ENCODE measurements around the gene PLXNB2.
"Not testable (repeated sequence)": the region's sequence is repeated elsewhere in the genome, so short reads cannot be mapped to it uniquely, and the experiment has no call there.

Gene PLXNB2

DNA sequence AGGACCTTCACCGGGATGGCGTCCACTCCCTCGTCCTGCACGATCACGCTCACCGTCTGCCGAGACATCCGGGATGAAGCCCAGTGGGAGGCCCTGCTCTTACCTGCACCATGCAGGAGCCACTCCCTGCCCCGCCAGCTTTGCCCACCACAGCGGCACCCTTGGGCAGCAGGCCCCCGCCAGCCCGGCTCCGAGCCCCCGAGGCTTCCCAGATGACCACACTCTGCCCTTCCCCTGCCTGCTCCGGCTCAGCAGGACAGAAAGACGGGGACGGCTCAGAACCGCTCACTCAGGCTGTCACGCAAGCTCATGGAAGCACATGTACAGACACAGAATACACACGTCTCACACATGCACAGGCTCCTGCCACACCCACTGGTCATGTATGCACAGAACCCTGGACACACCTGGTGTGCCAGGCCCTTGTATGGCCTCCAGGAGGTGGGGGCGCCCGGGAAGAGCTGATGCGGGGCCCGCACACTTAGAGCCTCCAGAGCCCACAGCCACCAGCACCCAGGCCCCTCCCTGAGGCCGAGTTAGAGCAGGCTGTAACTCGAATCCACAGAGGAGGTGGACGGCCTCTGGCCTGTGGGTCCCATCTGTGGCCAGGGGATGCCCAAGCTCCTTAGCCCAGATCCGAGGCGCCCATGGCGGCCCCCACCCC is 28.4 kb downstream of the PLXNB2 start:
- FAIRE-seq = no peak
- DNase-seq (ENCODE audit: insufficient read length, low spot score) = no peak
- TF ChIP-seq POLR2A (IDR thresholded peaks at IDR 0.05; ENCODE audit: low read depth, low read length) = no peak
- TF ChIP-seq POLR2AphosphoS5 (IDR thresholded peaks at IDR 0.05; ENCODE audit: low read depth, low read length) = no peak
- TF ChIP-seq TAF1 (IDR thresholded peaks at IDR 0.05; ENCODE audit: low read depth, low read length) = no peak
- no peak for TF ChIP-seq POU2F2 (IDR thresholded peaks at IDR 0.05; ENCODE audit: low read depth, low read length)
- TF ChIP-seq PAX5 (IDR thresholded peaks at IDR 0.05; ENCODE audit: insufficient read depth, low read length, severe bottlenecking) = no peak
- TF ChIP-seq SPI1 (IDR thresholded peaks at IDR 0.05; ENCODE audit: low read depth, low read length) = no peak

DNA sequence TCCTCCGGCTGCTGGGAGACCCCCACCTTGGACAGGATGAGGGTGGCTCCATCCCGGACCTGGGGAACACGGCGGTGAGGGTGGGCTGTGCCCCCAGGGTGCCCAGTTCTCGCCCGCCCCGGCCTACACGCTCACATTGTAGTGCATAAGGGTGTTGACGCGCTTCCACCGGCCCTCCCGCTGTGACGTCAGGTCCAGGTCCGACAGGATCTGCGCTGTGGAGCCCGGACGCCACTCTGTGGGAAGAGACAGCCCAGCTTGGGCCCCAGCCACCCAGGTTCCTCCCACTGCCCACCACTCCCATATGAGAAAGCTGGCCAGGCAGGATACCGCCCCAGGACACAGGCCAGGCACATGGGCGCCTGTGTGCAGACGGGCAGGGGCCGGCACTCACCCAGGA is 29.0 kb downstream of the PLXNB2 start:
- no peak for TF ChIP-seq TAF1 (IDR thresholded peaks at IDR 0.05; ENCODE audit: low read depth, low read length)
- DNase-seq (ENCODE audit: insufficient read length, low spot score) (no peak), FAIRE-seq (no peak)

DNA sequence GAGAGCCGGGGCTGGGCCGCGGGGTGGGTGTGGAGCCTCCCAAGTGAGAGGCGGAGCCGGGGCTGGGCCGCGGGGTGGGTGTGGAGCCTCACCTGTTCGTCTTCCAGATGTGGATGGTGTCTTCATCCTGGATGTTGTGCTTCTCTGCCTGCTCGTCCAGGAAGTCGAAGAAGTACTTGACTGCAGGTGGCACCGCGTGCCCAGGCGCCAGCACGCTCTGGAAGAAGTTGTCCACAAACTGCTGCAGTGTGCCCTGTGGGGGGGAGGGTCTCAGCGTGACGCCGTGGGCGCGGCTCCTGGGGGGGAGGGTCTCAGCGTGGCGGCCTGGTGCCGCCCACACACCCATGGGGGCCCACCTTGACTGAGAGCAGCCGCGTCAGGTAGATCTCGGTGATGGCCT is 29.7 kb downstream of the PLXNB2 start:
- FAIRE-seq = no peak

GRCh38 chr22:50276143-50276542 is 31.3 kb downstream of the PLXNB2 start:
- FAIRE-seq (peak; percentile 100), DNase-seq (ENCODE audit: insufficient read length, low spot score) (peak; percentile 89)
- TF ChIP-seq POU2F2 (IDR thresholded peaks at IDR 0.05; ENCODE audit: low read depth, low read length) (no peak), SPI1 (IDR thresholded peaks at IDR 0.05; ENCODE audit: low read depth, low read length) (no peak), POLR2AphosphoS5 (IDR thresholded peaks at IDR 0.05; ENCODE audit: low read depth, low read length) (no peak), TAF1 (IDR thresholded peaks at IDR 0.05; ENCODE audit: low read depth, low read length) (no peak), POLR2A (IDR thresholded peaks at IDR 0.05; ENCODE audit: low read depth, low read length) (no peak), PAX5 (IDR thresholded peaks at IDR 0.05; ENCODE audit: insufficient read depth, low read length, severe bottlenecking) (no peak)

More for the DNA sequence above, 29.7 kb downstream of the PLXNB2 start:
- no peak for DNase-seq (ENCODE audit: insufficient read length, low spot score)
- TF ChIP-seq POLR2A (IDR thresholded peaks at IDR 0.05; ENCODE audit: low read depth, low read length) = no peak
- TF ChIP-seq PAX5 (IDR thresholded peaks at IDR 0.05; ENCODE audit: insufficient read depth, low read length, severe bottlenecking) = no peak
- TF ChIP-seq TAF1 (IDR thresholded peaks at IDR 0.05; ENCODE audit: low read depth, low read length) = no peak

- no peak for TF ChIP-seq POLR2A (IDR thresholded peaks at IDR 0.05; ENCODE audit: low read depth, low read length)
- no peak for TF ChIP-seq POLR2AphosphoS5 (IDR thresholded peaks at IDR 0.05; ENCODE audit: low read depth, low read length)
- TF ChIP-seq POU2F2 (IDR thresholded peaks at IDR 0.05; ENCODE audit: low read depth, low read length) = no peak
- no peak for TF ChIP-seq PAX5 (IDR thresholded peaks at IDR 0.05; ENCODE audit: insufficient read depth, low read length, severe bottlenecking)
- TF ChIP-seq TAF1 (IDR thresholded peaks at IDR 0.05; ENCODE audit: low read depth, low read length) = no peak
- TF ChIP-seq SPI1 (IDR thresholded peaks at IDR 0.05; ENCODE audit: low read depth, low read length) = no peak
- no peak for DNase-seq (ENCODE audit: insufficient read length, low spot score)
- FAIRE-seq = no peak
Measured at GRCh38 chr22:50275181-50276055, 32.0 kb downstream of the PLXNB2 start.

DNA sequence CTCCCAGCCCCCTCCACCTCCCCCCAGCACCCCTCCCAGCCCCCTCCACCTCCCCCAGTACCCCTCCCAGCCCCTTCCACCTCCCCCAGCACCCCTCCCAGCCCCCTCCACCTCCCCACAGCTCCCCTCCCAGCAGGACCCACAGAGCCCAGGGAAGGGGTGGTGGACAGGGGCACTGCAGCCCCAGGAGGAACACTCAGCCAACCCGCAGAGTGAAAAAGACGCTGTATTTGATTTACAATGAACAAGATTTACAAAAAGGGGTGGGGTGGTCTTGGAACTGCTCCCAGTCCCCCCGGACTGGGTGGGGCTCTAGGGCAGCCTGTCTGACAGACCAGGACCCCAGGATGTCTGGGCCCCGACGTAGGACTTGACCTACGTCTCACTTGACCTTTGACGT is 32.7 kb downstream of the PLXNB2 start:
- FAIRE-seq = no peak

GRCh38 chr22:50274311-50274710 is 33.1 kb downstream of the PLXNB2 start:
- peak; percentile 80 for FAIRE-seq
- DNase-seq (ENCODE audit: insufficient read length, low spot score) = no peak

More for the DNA sequence above, 32.7 kb downstream of the PLXNB2 start:
- TF ChIP-seq TAF1 (IDR thresholded peaks at IDR 0.05; ENCODE audit: low read depth, low read length) (no peak), POU2F2 (IDR thresholded peaks at IDR 0.05; ENCODE audit: low read depth, low read length) (no peak), POLR2AphosphoS5 (IDR thresholded peaks at IDR 0.05; ENCODE audit: low read depth, low read length) (no peak), PAX5 (IDR thresholded peaks at IDR 0.05; ENCODE audit: insufficient read depth, low read length, severe bottlenecking) (no peak), SPI1 (IDR thresholded peaks at IDR 0.05; ENCODE audit: low read depth, low read length) (no peak), POLR2A (IDR thresholded peaks at IDR 0.05; ENCODE audit: low read depth, low read length) (no peak)
- no peak for DNase-seq (ENCODE audit: insufficient read length, low spot score)

DNA sequence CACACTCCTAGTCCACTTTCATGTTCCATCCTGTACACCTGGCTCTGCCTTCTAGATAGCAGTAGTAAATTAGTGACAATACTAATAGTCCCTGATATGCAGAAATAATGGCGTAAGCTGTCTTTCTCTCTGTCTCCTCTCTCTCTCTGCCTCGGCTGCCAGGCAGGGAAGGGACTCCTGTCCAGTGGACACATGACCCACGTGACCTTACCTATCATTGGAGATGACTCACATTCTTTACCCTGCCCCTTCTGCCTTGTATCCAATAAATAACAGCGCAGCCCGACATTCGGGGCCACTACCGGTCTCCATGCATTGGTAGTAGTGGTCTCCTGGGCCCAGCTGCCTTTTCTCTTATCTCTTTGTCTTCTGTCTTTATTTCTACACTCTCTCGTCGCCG is 33.7 kb downstream of the PLXNB2 start:
- FAIRE-seq; DNase-seq (ENCODE audit: insufficient read length, low spot score): not testable (repeated sequence)

More at GRCh38 chr22:50274311-50274710, 33.1 kb downstream of the PLXNB2 start:
- TF ChIP-seq POLR2AphosphoS5 (IDR thresholded peaks at IDR 0.05; ENCODE audit: low read depth, low read length) = no peak
- no peak for TF ChIP-seq POLR2A (IDR thresholded peaks at IDR 0.05; ENCODE audit: low read depth, low read length)
- no peak for TF ChIP-seq PAX5 (IDR thresholded peaks at IDR 0.05; ENCODE audit: insufficient read depth, low read length, severe bottlenecking)
- TF ChIP-seq POU2F2 (IDR thresholded peaks at IDR 0.05; ENCODE audit: low read depth, low read length) = no peak
- no peak for TF ChIP-seq TAF1 (IDR thresholded peaks at IDR 0.05; ENCODE audit: low read depth, low read length)

DNA sequence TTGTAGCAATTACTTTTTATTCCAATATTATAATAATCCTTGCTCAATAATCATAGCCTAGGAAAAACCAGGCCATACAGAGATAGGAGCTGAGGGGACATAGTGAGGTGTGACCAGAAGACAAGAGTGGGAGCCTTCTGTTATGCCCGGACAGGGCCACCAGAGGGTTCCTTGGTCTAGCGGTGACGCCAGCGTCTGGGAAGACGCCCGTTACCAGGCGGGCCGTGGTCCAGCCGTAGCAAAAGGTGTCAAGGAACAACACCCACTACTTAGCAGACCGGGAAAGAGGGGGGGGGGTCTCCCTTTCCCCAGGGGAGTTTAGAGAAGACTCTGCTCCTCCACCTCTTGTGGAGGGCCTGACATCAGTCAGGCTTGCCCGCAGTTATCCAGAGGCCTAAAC is 34.1 kb downstream of the PLXNB2 start:
- not testable (repeated sequence) for FAIRE-seq; DNase-seq (ENCODE audit: insufficient read length, low spot score)

DNA sequence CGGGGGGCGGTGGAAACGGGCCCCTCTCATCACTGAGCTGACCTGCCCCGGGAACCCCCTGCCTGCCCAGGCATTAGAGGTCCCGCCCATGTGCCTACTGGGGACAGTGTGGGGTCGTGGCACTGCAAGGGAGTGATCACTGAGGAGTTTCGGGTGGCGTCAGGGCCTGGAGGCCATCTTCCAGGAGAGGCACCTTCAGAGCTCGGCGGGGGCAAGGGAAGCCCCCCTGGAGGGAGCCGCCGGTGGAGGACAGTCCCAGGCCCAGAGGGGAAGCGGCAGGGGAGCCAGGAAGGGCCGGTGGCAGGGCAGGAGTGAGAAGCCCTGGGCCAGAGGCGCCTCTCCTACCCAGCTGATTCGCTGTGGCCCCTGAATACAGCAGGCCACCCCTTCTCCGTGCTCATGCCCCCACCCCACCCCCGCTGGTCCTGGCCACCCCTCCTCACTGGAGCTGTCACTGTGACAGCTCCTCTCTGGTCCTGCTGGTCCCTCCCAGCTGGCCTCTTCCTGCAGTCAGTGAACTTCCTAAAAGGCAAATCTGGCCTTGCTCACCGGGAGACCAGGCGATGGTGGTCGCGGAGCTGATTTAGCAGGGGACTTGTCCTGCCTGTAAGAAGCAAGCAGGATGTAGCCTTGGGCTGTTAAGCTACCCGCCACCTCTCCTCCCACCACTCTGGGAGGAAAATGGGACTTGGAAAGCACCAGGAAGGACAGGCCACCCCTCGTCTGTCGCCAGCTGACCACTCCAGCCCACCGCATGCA is 35.2 kb downstream of the PLXNB2 start:
- no peak for TF ChIP-seq PAX5 (IDR thresholded peaks at IDR 0.05; ENCODE audit: insufficient read depth, low read length, severe bottlenecking)
- FAIRE-seq = no peak
- DNase-seq (ENCODE audit: insufficient read length, low spot score) = no peak

Data from GM12891 (cell line).